GM19467 (cell line): ENCODE results near the gene FRAT1.

Source experiments
- ATAC-seq: cut with Tn5 transposase; IDR thresholded peaks from one replicate; pipeline ENCODE4 v1.9.1; 2021; ENCODE audit warnings: mild to moderate bottlenecking, moderate library complexity; ENCODE audit not compliant: unreplicated experiment

FRAT1 gene

DNA sequence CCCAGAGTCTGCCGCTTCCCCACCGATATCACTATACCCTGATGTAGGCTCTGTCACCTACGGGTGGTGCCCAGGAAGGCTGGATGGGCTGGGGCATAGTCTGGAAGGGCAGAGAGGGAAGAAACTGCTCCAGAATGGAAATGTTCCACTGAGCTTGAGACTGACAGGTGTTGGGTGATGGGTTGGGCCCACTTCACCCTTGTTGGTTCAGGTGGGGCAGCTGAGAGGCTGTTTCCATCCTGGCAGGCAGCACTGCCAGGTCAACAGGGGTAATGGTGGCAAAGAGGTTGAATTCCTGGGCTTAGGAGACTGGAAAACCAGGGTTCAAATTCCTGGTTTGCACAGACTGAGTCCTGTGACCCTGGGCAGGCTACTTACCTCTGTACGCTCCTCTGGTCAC, 44.0 kb downstream of the FRAT1 start:
- no peak for ATAC-seq

- ATAC-seq, result no peak
Observed at GRCh38 chr10:97365761-97366351, 46.8 kb downstream of the FRAT1 start.

DNA sequence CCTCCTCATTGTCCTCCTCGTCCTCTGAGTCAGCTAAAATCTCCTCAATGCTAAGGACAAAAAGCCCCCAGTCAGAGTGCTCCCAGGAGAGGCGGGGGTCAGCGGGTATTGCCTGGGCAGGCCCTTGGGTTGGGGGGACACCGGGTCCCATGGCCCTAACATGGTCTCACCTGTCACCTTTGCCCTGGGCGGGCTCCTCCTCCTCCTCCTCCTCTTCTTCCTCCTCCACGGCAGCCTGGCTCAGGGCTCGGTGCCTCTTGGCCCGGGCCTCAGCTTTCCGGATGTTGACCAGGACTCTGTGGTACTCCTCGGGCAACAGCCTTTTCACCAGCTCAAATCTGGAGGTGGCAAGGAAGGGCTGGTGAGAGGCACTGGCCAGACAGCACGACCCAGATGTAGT, 47.5 kb downstream of the FRAT1 start:
- ATAC-seq, result no peak

DNA sequence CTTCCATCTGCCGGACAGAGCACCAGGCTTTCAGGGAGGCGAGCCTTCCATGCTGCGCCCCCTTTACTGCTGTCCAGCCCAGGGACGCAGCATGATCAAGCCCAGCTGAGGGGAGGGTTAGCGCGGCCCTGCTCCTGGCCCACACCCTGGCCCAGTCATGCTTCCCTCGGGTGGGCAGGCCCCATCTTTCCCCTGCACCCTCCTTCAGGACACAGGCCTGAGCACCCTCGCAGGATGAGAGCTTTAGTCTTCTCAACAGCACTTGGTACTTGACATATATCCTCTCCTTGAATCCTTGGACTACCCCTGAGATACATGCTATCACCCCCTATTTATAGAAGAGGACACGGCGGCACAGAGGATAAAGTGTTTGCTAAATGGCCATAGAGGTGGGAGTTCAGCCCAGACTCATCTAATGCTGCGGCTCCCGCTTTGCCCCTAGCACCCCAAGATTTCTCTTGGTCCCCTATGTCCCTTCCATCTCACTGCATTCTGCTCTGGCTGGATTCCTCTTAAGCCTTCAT, 48.1 kb downstream of the FRAT1 start:
- ATAC-seq, result no peak
